ENCODE measurements around the gene RBPJL. TPM values are rescaled to one million over a fixed set of nuclear protein-coding genes. Genes with fewer than 3 reads are reported as not detected.

Gene RBPJL
- total and polyA plus RNA-seq, 2 of the 8 experiments (the other 6 are each of a cell fraction or from before 2014, with no cell fraction given), result 0.67 to 1.3 TPM

DNA sequence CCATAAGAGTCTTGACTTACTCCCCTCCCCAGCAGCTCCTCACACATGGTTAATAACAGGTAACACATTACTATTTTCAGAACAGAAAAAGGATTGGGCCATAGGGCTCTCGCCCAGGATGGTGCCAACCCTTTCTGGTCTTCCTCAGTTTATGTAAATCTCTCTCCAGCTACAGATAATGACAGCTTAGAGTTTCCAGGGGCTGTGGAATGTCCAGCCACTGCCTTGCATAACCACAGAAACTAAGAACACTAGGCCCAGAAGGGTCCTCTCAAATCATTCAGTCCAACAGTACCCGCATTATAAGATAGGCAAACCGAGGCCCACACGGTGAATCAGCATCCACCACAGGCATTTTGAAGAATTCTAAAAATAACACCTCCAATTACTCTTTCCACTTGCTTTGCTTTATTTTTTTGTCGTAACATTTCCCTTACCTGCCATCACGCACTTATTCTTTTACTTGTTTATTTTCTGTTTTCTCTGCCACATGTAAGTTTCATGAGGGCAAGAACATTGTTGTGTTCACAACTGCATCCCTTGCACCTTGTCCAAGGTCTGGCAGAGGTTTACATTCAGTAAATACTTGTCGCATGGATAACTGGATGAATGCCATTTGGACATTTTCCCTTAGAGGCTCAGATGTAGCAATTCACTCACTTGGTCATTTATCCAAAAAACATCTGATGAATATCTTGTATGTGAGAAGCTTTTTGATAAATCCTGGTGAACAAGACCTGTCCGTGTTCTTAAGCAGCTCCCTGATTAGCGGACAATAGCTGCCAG is 48.0 kb downstream of the RBPJL start (continued):
- TF ChIP-seq SIN3A (conservative IDR thresholded peaks at IDR 0.05 in 1 of 2, IDR thresholded peaks at IDR 0.05 in 1 of 2; ENCODE audit: low read depth in 1 of 2, low read length in 2 of 2), result no peak
